Spleen (tissue), 7 donors: ENCODE data around the gene CMTM4.

Source experiments
- POLR2A ChIP-seq, 3 donors: fragments of 450-650 bp; IDR thresholded peaks; one replicate each; pipeline ENCODE4 v1.5.1; 2017; ENCODE audit warnings: antibody characterized with exemption in 3 of 3, mild to moderate bottlenecking in 1 of 3
- POLR2AphosphoS5 ChIP-seq, 3 donors: sonication (generic); formaldehyde crosslinking; IDR thresholded peaks; one replicate each; pipeline ENCODE4 v1.5.1; 2017; ENCODE audit warnings: antibody characterized with exemption in 3 of 3
- TF ChIP-seq, protein P1 (sequence below), 11 experiments: fragments of 200-600 bp in 7 of 11; fragments of 450-650 bp in 4 of 11; sonication (generic) in 4 of 11; IDR thresholded peaks in 8 of 11; conservative IDR thresholded peaks in 3 of 11; 1 replicate in 7 of 11; 2 replicates in 4 of 11; pipeline versions ENCODE4 v1.4.0 to v1.8.0; 2016 to 2021; ENCODE audit warnings: antibody characterized with exemption in 11 of 11, inconsistent platforms in 4 of 11, mild to moderate bottlenecking in 1 of 11
- donor health status: DM: no; HTN: no; CAD: no; lungs with moderate emphysema.
- donor health status: DM: no; HTN: no; CAD: no.
- donor health status: DM: no; HTN: no; CAD: no.

- TF ChIP-seq, protein P1, sequence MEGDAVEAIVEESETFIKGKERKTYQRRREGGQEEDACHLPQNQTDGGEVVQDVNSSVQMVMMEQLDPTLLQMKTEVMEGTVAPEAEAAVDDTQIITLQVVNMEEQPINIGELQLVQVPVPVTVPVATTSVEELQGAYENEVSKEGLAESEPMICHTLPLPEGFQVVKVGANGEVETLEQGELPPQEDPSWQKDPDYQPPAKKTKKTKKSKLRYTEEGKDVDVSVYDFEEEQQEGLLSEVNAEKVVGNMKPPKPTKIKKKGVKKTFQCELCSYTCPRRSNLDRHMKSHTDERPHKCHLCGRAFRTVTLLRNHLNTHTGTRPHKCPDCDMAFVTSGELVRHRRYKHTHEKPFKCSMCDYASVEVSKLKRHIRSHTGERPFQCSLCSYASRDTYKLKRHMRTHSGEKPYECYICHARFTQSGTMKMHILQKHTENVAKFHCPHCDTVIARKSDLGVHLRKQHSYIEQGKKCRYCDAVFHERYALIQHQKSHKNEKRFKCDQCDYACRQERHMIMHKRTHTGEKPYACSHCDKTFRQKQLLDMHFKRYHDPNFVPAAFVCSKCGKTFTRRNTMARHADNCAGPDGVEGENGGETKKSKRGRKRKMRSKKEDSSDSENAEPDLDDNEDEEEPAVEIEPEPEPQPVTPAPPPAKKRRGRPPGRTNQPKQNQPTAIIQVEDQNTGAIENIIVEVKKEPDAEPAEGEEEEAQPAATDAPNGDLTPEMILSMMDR (IDR thresholded peaks at IDR 0.05 in 8 of 11, conservative IDR thresholded peaks at IDR 0.05 in 3 of 11) = no peak
- TF ChIP-seq POLR2A (IDR thresholded peaks at IDR 0.05) (no peak), POLR2AphosphoS5 (IDR thresholded peaks at IDR 0.05) (no peak)
These were observed 76.1 kb downstream of the CMTM4 start for GRCh38 chr16:66620429-66620795.
